ENCODE results near the gene FXYD7.

FXYD7 gene

DNA sequence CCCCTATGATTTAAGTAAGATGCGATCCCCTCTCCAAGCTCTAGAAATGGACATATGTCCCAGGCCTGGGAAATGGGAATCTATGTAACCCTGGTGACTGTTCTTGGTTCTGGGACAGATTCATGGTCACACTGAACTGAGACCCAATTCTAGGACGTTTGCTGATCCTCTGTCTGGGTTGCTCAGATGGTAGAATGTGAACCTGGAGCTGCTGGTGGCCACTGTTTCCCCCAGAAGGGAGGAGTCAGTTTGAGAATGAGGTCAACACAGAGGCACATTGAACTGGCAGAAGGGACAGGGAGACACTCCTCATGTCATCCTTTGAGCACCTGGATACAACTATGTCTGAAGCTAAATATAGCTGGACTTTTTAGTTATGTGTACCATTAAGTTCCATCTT, 56.4 kb downstream of the FXYD7 start:
- DNase-seq (ENCODE audit: low read depth in 2 of 2) = no peak

- no peak for DNase-seq (ENCODE audit: low read depth in 2 of 2)
Observed at GRCh38 chr19:35202722-35203688, 60.0 kb downstream of the FXYD7 start.

Data from stimulated activated CD4-positive, alpha-beta T cell treated with anti-CD3 and anti-CD28 coated beads, Interleukin-1b, Interleukin-23, amount 100 ng/mL, for 1 hour (primary cell).